Caco-2 (cell line): Measurements from ENCODE around the gene SLA2. TPM values are rescaled to one million over a fixed set of nuclear protein-coding genes. Genes with fewer than 3 reads are reported as not detected.

ENCODE experiments used
- BruUV-seq: library from RNA; stranded (reverse); fragments of 400-500 nt; replicated peaks from 2 replicates; lab custom pipeline; 2021; lab: Mats Ljungman, UMichigan
- CTCF ChIA-PET: fragments of 300-600 bp; sonication (Branson Sonifier 250); formaldehyde crosslinking; loops from one replicate; lab custom pipeline; 2022; ENCODE audit warnings: antibody characterized with exemption; lab: Charles Lee
- POLR2A ChIA-PET: fragments of 300-600 bp; sonication (Branson Sonifier 250); formaldehyde crosslinking; loops from one replicate; lab custom pipeline; 2022; ENCODE audit warnings: antibody characterized with exemption; lab: Charles Lee
- DNase-seq, 2 experiments: peaks; one replicate each; pipeline versions ENCODE4 v3.0.0 to v3.0.0-alpha.2; 2020 to 2022
- H3K27me3 ChIP-seq: replicated peaks from 2 replicates; pipeline ENCODE4 v1.6.0; 2011; ENCODE audit warnings: low read length; ENCODE audit not compliant: control insufficient read depth, insufficient read depth
- H3K36me3 ChIP-seq: 2 replicates; pipeline ENCODE4 v1.5.1; 2011; ENCODE audit warnings: low read length; ENCODE audit not compliant: control insufficient read depth, insufficient read depth
- H3K4me1 ChIP-seq: fragments of 250-450 bp; sonication (Bioruptor Pico); 2 replicates; pipeline ENCODE4 v1.5.1; 2020; ENCODE audit warnings: mild to moderate bottlenecking
- H3K4me3 ChIP-seq: 2 replicates; pipeline ENCODE4 v1.5.1; 2011; ENCODE audit warnings: low read depth, mild to moderate bottlenecking, control low read depth, low read length
- H3K9me3 ChIP-seq: fragments of 250-450 bp; sonication (Bioruptor Pico); 2 replicates; pipeline ENCODE4 v1.5.1; 2020; ENCODE audit warnings: mild to moderate bottlenecking, moderate library complexity
- H3K27ac Mint-ChIP-seq: one replicate; pipeline ENCODE4 v1.8.0; 2022; ENCODE audit warnings: mixed read lengths; ENCODE audit not compliant: unreplicated experiment
- H3K27me3 Mint-ChIP-seq: one replicate; pipeline ENCODE4 v1.8.0; 2022; ENCODE audit warnings: mixed read lengths; ENCODE audit not compliant: insufficient read depth, unreplicated experiment
- H3K36me3 Mint-ChIP-seq: one replicate; pipeline ENCODE4 v1.8.0; 2022; ENCODE audit warnings: mild to moderate bottlenecking, mixed read lengths; ENCODE audit not compliant: insufficient read depth, unreplicated experiment
- H3K4me1 Mint-ChIP-seq: one replicate; pipeline ENCODE4 v1.8.0; 2022; ENCODE audit warnings: low read depth, mixed read lengths; ENCODE audit not compliant: unreplicated experiment
- H3K4me3 Mint-ChIP-seq: one replicate; pipeline ENCODE4 v1.8.0; 2022; ENCODE audit warnings: mild to moderate bottlenecking, moderate library complexity, mixed read lengths; ENCODE audit not compliant: unreplicated experiment
- H3K9me3 Mint-ChIP-seq: one replicate; pipeline ENCODE4 v1.8.0; 2022; ENCODE audit warnings: mixed read lengths; ENCODE audit not compliant: unreplicated experiment
- CTCF ChIP-seq, 2 experiments: fragments of 200-600 bp in 1 of 2; IDR thresholded peaks; 1 replicate in 1 of 2; 2 replicates in 1 of 2; pipeline versions ENCODE4 v1.5.1 to v1.8.0; 2011 to 2022; ENCODE audit warnings: antibody characterized with exemption in 1 of 2, control low read depth in 1 of 2, inconsistent platforms in 1 of 2, low read depth in 1 of 2, low read length in 1 of 2, mild to moderate bottlenecking in 1 of 2, moderate library complexity in 1 of 2; ENCODE audit not compliant: insufficient read depth in 1 of 2, severe bottlenecking in 1 of 2, unreplicated experiment in 1 of 2
- intact Hi-C: fragments of 100-400 bp; cut with micrococcal nuclease; formaldehyde crosslinking; loops from one replicate; pipeline ENCODE4 v1.10.0; 2022; ENCODE audit not compliant: unreplicated experiment
- total RNA-seq: library from RNA; stranded (reverse); gene quantifications from 2 replicates; pipeline ENCODE4 v1.2.3, GENCODE V29; 2022

The SLA2 gene
- total RNA-seq, 1 experiment from 2014 or later, result 0.20 TPM

DNA sequence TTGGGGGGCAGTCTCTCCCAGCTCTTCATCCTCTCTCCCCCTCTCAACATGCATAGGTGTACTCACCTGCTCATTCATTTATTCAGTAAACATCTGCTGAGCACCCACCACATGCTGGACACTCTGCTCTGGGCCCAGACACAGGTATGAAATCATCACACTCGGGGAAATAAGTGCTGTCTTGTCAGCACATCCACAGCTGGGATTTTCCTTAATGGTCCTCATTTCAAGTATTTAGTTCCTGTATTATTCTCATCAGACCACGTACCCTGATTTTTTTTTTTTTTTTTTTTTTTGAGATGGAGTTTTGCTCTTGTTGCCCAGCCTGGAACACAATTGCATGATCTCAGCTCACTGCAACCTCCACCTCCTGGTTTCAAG is 21.1 kb downstream of the SLA2 start:
- intact Hi-C loops, result no loop called here
- Histone ChIP-seq H3K4me3 (no peak overlapping the region), H3K27me3 (no peaks in the 10 kb centered on the region), H3K36me3 (no peaks in the 10 kb centered on the region), H3K4me1 (peaks cover 7% of the 10 kb centered on the region; the same call in 1 of the 2 replicates), H3K9me3 (no peaks in the 10 kb centered on the region)
- Mint-ChIP-seq H3K4me1 (peaks cover 7% of the 10 kb centered on the region), H3K4me3 (no peak overlapping the region), H3K9me3 (no peaks in the 10 kb centered on the region), H3K27ac (no peak overlapping the region), H3K36me3 (no peaks in the 10 kb centered on the region), H3K27me3 (no peaks in the 10 kb centered on the region)
- CTCF ChIA-PET, result interaction anchor here (0.6 to 1.3 kb wide), 7 partner anchors 12 to 667 kb away, joined by 3 to 7 read pairs (median 4); partner anchors contain the start of gene RAB5IF
- no TSS peak for BruUV-seq
- TF ChIP-seq CTCF (IDR thresholded peaks at IDR 0.05; ENCODE audit: insufficient read depth in 1 of 2, low read depth in 1 of 2, low read length in 1 of 2, severe bottlenecking in 1 of 2, unreplicated experiment in 1 of 2), result no peak
- POLR2A ChIA-PET, result interaction anchor here (0.7 kb wide), 1 partner anchor 292 kb away, joined by 8 read pairs; no protein-coding TSS in a partner anchor
- DNase-seq, result no peak

DNA sequence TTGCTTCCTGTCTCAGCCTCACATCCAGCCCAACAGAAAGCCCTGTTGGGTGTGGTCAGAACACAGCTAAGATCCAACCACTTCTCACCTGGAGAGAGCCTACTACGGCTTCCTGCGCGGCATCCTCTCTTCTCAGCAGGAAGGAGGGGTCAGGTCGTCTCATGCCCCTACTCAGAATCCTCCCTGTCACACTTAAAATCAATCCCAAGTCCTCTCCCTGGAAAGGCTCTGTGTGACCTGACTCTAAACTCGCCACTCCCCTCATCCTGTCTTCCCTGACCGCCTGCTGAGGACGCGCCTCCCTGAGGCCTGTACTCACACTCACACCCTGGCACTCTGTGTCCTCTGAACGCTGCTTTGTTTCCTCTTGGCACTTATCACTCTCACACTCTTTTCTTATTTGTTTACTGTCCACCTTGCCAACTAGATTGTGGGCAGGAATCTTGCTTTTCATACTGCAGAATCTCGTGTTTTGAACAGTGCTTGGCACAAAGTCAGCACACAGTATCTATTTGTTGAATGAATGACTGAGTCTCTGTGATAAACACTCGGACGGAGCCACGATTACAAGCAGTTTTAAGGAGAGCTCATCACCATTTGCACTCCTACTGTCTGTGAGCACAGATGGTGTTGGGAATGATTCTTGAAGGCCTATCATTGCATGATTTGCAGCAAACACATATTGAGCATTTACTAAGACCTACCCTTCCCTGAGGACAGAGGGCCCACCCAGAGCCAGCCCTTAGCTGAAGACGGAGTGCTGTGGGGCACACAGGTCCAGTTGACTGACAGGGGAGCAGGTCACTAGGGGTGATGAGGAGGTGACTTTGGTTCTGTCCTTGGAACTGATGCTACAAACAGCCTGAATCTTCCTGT is 21.7 kb downstream of the SLA2 start:
- intact Hi-C loops, result no loop called here
- Mint-ChIP-seq H3K36me3 (no peaks in the 10 kb centered on the region), H3K27ac (no peak overlapping the region), H3K4me3 (no peak overlapping the region), H3K27me3 (no peaks in the 10 kb centered on the region), H3K4me1 (peaks cover 7% of the 10 kb centered on the region), H3K9me3 (no peaks in the 10 kb centered on the region)
- CTCF ChIA-PET, result interaction anchor here (0.6 to 1.3 kb wide), 5 partner anchors 11 to 666 kb away, joined by 3 to 4 read pairs (median 4); partner anchors contain the start of gene RAB5IF
- no TSS peak for BruUV-seq
- H3K4me3 ChIP-seq, result no peak overlapping the region
- H3K27me3 ChIP-seq, result no peaks in the 10 kb centered on the region
- no peaks in the 10 kb centered on the region for H3K9me3 ChIP-seq
- no peak for TF ChIP-seq CTCF (IDR thresholded peaks at IDR 0.05; ENCODE audit: insufficient read depth in 1 of 2, low read depth in 1 of 2, low read length in 1 of 2, severe bottlenecking in 1 of 2, unreplicated experiment in 1 of 2)
- H3K36me3 ChIP-seq, result no peaks in the 10 kb centered on the region
- POLR2A ChIA-PET, result no interaction called here
- peaks cover 7% of the 10 kb centered on the region; the same call in 1 of the 2 replicates for H3K4me1 ChIP-seq
- DNase-seq, result no peak

- no peaks in the 10 kb centered on the region for H3K36me3 Mint-ChIP-seq
These were observed 22.6 kb downstream of the SLA2 start for GRCh38 chr20:36623444-36623843.

More at GRCh38 chr20:36623444-36623843, 22.6 kb downstream of the SLA2 start:
- POLR2A ChIA-PET, result interaction anchor here (0.7 kb wide), 1 partner anchor 1345 kb away, joined by 5 read pairs; the partner anchor contains the start of gene MMP24OS
- Histone ChIP-seq H3K4me3 (no peak overlapping the region), H3K9me3 (no peaks in the 10 kb centered on the region), H3K27me3 (no peaks in the 10 kb centered on the region), H3K4me1 (peaks cover 7% of the 10 kb centered on the region; the same call in 1 of the 2 replicates), H3K36me3 (no peaks in the 10 kb centered on the region)
- Mint-ChIP-seq H3K27me3 (no peaks in the 10 kb centered on the region), H3K9me3 (no peaks in the 10 kb centered on the region), H3K4me3 (no peak overlapping the region), H3K27ac (no peak overlapping the region), H3K4me1 (peaks cover 7% of the 10 kb centered on the region)
- no TSS peak for BruUV-seq
- intact Hi-C loops, result no loop called here
- DNase-seq, result no peak
- CTCF ChIA-PET, result interaction anchor here (0.7 kb wide), 1 partner anchor 14 kb away, joined by 6 read pairs; no protein-coding TSS in a partner anchor
- no peak for TF ChIP-seq CTCF (IDR thresholded peaks at IDR 0.05; ENCODE audit: insufficient read depth in 1 of 2, low read depth in 1 of 2, low read length in 1 of 2, severe bottlenecking in 1 of 2, unreplicated experiment in 1 of 2)
